ENCODE data around the gene GJC2.

GRCh38 chr1:228101994-228102790 lies 47.5 kb upstream of the GJC2 start:
- no peak for TF ChIP-seq GATA2 (IDR thresholded peaks at IDR 0.05; ENCODE audit: low read depth, low read length)
- TF ChIP-seq GATA3 (IDR thresholded peaks at IDR 0.05; ENCODE audit: low read depth, low read length), result no peak

All from SH-SY5Y (cell line).